GM19035 (cell line): ENCODE measurements around the gene SLC6A6.
"Not testable (repeated sequence)": the region's sequence is repeated elsewhere in the genome, so short reads cannot be mapped to it uniquely, and the experiment has no call there.

Experiments
- ATAC-seq: cut with Tn5 transposase; IDR thresholded peaks from one replicate; pipeline ENCODE4 v1.9.1; 2021; ENCODE audit not compliant: unreplicated experiment

SLC6A6 gene

GRCh38 chr3:14397531-14397930, 4.9 kb upstream of the SLC6A6 start:
- no peak for ATAC-seq

DNA sequence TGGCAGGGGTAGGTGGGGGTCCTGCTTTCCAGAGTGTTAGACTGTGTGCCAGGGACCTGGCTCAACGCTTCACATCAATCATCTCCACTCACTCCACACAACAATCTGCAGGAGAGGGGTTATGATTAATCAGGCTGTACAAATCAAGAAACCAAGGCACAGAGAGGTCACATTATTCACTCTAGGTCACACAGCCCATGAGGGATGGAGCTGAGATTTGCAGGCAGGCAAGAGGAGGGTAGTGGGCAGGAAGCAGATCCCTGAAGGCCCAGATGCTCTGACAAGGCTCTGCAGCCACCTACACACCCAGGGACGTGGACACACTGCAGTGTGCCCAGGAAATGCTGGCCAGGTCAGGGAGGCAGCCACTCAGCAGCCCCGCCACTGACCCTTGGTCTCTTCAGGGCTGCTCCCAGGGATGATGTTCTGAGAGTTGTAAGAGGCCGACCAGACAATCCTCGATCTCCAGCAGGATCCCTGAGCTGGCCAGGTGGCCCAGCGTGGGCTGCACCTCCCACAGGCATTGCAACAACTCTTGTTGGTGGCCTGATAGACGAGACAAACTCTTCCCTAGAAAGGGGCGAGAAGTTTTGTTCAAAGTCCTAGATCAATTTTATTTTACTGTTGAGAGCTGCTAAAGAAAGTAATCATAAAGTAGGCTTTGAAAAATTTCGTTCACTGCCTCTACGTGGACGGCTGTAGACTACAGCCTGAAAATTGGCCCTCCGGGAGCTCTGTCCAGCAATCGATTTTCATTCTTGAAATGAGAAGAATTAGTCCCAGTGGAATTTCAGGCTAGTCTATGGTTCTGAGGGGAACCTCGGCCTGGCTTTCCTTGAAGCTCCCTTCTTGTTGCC, 4.2 kb upstream of the SLC6A6 start:
- ATAC-seq: no peak

- ATAC-seq: no peak
Observed at GRCh38 chr3:14398797-14399106, 3.7 kb upstream of the SLC6A6 start.

GRCh38 chr3:14401692-14402303, 608 bp upstream of the SLC6A6 start:
- ATAC-seq: no peak

DNA sequence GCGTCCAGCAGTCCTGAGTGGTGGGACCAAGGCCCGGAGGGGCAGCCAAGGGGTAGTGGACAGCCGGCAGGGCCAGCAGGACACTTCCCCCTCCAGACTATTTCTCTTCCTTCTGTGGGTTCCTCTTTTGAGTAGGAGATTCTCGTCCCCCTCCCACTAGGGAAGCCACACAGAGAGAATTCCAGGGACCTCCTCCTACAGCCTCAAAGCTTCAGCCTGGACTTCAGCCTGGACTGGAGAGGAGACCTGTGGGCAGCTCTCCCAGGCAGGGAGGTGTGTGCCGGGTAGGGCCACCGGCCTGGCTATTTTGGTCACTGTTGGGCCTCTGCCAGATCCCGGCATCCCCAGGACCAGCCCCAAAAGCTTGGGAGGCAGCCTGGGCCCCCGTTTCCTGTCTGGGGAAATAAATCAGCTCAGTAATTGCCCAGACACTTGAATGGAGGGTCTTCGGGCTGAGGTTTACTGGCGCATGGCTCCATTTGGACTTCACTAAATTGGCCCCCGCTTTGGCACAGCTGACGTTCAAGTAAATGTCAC, 1.3 kb downstream of the SLC6A6 start:
- ATAC-seq: no peak

DNA sequence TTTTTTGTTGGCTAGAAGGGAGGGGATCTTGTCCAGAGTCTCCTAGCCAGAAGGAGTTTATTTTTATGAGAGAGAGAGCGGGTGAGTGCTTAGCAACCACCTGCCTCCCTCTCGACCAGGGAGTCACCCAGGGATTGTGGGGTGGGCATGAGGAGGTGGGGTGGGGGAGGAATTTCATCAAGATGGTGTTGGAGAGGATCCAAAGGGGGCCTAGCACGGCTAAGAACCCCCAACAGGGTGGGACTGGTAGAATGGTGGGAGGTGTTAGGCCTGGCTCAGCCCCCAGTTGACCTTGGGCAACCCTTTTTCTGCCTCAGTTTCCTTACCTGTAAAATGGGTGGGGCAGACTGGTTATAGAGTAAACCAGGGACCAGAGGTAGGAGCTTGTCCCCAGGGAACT, 1.8 kb downstream of the SLC6A6 start:
- no peak for ATAC-seq

GRCh38 chr3:14404631-14405359, 2.4 kb downstream of the SLC6A6 start:
- ATAC-seq: no peak

DNA sequence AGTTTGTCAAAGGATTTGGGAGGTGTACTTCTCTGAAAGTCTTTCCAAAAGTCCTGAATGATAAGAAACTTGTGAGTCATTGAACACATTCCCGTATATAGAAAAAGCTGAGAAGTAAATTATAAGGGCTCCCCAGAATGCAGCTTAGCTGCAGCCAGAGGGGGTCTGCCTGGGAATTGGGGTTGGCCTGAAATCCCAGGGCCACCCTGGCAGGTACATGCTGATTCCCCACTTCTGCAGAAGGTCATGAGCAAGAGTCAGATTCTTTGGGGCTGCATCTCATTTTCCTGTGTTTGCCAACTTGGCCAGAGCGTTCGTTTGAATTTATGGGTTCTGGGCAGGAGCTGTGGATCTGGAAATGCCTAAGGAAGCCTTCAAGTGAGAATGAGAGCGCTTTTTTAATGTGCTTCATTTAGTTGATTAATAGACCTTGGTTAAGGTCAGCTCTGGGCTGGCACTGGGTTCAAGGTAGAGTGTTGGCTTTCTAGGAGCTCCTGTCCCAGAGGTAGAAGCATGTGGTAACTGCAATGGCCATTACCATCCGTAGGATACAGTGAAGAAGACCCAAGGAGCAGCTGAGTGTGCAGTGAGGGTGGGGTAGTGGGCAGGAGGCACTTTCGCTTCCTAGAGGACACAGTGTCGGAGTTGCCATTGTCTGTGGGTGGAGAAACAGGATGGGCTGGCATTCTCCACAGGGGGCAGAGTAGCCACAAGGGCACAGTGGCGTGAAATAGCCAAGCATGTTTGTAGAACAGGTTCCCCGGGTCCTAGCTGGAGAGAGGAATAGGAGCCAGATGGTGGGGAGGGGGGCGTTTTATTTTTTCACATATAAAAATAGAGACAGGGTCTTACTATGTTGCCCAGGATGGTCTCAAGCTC, 3.2 kb downstream of the SLC6A6 start:
- no peak for ATAC-seq

GRCh38 chr3:14406336-14406735, 3.9 kb downstream of the SLC6A6 start:
- ATAC-seq: no peak

DNA sequence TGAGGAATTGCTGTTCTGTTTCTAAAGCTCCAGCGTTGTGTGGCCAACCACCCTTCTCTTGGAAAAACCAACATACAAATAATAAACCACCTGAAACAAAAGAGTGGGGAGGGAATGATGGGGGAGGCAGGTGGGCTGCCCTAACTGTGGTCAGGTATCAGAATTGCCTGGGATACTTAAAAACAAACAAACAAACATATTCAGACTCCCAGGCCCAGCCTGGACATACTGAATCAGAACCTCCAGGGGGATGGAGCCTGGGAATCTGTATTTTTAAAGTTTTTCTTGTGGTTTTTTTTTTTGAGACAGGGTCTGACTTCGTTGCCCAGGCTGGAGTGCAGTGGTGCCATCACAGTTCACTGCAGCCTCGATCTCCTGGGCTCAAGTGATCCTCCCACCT, 4.4 kb downstream of the SLC6A6 start:
- no peak for ATAC-seq

DNA sequence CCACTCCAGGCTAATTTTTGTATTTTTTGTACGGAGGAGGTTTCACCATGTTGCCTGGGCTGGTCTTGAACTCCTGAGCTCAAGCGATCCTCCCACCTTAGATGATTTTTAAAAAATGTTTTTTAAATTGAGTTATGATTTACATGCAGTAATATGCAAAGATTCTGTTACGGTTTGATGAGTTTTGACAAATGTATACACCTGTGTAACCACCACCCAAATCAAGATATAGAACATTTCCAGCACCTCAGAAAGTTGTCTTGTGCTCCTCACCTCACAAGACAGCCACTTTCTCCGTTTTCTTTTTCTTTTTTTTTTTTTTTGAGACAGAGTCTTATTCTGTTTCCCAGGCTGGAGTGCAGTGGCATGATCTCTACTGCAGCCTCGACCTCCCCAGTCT, 4.8 kb downstream of the SLC6A6 start:
- ATAC-seq: no peak

GRCh38 chr3:14409779-14410063, 7.3 kb downstream of the SLC6A6 start:
- not testable (repeated sequence) for ATAC-seq

DNA sequence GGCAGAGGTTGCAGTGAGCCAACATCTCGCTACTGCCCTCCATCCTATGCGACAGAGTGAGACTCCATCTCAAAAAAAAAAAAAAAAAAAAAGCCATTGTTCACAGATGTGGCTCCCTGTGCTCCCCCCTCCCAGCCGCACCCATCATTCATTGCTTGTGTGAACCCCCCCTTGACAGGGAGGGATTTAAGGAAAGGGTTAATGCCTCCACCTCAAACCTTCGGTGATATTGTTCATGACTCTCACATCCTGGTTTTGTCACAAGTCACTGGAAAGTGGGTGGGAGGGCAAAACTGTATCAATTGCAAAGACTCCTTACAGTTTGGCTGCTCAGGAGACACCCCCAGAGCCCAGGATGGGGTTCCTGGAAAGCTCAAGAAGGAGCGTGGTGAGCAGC, 7.7 kb downstream of the SLC6A6 start:
- ATAC-seq: no peak

DNA sequence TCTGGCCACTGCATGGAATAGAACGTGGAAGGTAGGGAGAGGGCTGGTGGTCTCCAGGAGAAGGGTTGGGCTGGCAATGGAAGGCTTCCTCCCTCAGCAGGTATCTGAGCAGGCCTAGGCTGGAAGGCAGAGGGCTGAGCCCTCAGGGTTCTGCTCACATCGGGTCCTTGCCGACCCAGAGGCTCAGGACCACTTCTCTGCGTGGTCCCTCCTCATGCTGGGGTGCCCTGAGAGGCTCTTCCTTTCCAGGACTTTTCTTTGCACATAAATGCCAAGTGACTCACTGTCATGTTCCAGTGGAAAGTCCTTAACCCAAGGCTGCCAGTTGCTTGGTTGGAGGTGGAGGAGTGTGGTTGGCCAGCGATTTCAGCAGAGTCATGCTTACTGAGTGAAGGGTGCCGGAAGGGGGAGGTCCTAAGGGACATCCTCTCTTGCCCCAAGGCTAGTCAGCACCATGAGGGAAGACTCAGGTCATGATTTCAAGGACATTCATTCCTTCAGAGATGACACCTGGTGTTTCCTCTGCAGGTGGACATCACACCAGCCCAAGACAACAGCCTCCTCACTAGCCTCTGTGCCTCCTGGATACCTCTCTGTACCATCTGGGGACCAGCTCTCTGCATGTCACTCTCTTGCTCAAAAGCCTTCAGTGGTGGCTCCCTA, 8.2 kb downstream of the SLC6A6 start:
- ATAC-seq: no peak

- ATAC-seq: no peak
Observed at GRCh38 chr3:14411166-14411526, 8.7 kb downstream of the SLC6A6 start.

DNA sequence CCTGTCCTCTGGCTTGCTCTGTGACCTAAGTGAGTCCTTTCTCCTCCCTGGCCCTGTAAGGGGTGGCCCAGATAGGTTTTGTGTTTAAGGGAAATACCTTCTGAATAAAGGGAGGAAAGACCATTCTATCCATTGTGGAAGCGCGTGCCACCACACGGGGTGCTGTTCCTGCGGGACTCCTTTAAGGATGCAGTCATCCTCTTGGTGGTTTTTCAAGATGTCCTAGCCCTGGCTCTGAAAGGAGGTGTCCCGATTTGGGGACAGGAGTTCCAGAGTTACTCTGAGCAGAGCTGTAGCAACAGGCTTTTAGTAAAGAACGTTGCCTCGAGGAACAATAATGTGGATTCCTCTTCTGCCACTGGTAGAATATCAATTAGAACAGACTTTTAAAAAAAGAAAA, 9.6 kb downstream of the SLC6A6 start:
- ATAC-seq: no peak

GRCh38 chr3:14412831-14413380, 10.5 kb downstream of the SLC6A6 start:
- ATAC-seq: no peak

DNA sequence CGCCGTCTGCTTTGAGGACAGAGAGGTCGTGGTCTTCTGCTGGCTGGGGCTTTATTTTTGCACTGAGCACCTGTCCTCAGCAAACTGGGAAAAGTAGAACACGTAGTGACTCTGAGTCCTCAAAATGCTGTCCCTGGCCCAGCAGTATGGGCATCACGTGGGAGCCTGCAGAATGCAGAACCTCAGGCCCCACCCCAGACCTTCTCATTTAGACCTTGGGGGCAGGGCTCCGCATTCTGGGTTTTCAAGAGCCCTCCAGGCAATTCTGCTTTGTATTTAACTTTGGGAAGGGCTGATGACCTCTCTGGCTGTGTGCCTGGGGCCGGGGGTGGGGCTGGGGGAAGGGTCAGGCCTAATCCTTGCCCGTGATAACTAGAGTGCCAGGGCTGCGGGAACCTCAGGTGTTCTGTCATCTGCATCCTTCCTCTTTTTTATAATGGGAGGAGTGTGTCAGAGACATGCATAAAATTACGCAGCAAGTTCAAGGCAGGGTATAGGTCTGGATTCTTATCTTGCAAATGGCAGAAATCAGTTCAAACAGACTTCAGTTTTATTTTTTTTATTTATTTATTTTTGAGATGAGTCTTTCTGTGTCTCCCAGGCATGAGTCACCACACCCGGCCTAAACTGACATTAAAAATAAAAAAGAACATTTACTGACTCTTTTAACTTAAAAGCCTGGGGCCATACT, 11.1 kb downstream of the SLC6A6 start:
- ATAC-seq: no peak

- no peak for ATAC-seq
Observed at GRCh38 chr3:14414846-14415464, 12.5 kb downstream of the SLC6A6 start.
